Measurements from ENCODE around the gene PANX1. TPM values are rescaled to one million over a fixed set of nuclear protein-coding genes. Genes with fewer than 3 reads are reported as not detected.

PANX1 gene
- total and polyA plus RNA-seq, 8 donors: 2.2 to 10.4 (median 5.1) TPM

DNA sequence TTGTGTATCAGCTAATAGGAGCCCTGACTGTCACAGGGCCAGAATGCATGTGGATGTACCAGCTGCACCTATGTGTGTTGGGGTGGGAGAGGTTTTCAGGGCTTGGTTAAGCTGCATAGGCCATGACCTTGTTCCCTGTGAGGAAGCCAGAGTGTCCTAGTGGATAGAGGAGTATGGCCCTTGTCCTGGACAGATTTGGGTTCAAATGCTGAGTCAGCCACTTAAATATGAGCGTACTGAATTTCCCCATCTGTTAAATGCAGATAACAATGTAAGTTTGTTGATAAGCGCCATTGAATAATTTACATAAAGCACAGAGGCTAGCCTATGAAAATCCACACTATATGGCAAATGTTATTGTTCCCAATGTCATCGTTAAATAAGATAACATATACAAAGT, 74.4 kb downstream of the PANX1 start:
- Histone ChIP-seq H3K27me3 (no peaks in the 10 kb centered on the region), H3K4me1 (no peaks in the 10 kb centered on the region), H3K9me3 (peaks cover 0 to 3% (median 0%) of the 10 kb centered on the region in 4 donors), H3K27ac (no peak overlapping the region), H3K36me3 (no peaks in the 10 kb centered on the region), H3K4me3 (no peak overlapping the region)
- DNase-seq (no peak), ATAC-seq (no peak), FAIRE-seq (no peak)
- WGBS, 2 donors: 77 to 82% methylated on average over 3 of the region's 3 CpGs
- TF ChIP-seq, protein P1, sequence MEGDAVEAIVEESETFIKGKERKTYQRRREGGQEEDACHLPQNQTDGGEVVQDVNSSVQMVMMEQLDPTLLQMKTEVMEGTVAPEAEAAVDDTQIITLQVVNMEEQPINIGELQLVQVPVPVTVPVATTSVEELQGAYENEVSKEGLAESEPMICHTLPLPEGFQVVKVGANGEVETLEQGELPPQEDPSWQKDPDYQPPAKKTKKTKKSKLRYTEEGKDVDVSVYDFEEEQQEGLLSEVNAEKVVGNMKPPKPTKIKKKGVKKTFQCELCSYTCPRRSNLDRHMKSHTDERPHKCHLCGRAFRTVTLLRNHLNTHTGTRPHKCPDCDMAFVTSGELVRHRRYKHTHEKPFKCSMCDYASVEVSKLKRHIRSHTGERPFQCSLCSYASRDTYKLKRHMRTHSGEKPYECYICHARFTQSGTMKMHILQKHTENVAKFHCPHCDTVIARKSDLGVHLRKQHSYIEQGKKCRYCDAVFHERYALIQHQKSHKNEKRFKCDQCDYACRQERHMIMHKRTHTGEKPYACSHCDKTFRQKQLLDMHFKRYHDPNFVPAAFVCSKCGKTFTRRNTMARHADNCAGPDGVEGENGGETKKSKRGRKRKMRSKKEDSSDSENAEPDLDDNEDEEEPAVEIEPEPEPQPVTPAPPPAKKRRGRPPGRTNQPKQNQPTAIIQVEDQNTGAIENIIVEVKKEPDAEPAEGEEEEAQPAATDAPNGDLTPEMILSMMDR (IDR thresholded peaks at IDR 0.05): no peak
- intact Hi-C loops (cut with DNase I): no loop called here

DNA sequence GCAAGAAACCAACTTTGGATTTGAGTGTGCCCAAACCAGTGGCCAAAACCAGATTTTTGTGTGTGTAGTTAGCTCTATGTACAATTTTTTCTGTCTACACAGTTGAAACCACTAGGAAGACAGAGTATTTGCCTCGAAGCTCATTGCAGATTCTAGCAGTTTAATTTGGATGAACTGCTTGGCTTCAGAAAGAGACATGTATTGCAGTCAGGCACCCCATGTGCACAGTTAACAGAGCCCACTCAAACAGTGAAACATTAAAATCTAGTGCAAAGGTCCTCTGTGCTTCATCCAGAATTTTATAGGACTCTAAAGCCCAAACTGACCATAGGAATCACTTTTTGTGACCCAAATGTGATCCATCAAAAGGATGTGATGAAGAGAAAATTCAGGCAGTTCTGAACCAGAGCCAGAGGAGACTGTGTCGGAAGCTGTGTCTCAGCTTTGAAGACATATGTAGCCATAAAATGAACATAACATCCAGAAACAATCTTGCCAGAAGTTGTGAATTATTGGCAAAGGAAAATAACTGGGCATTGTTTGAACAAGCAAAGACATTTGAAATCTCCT, 82.7 kb downstream of the PANX1 start:
- Histone ChIP-seq H3K9me3 (peaks cover 0 to 3% (median 0%) of the 10 kb centered on the region in 4 donors), H3K4me3 (no peak overlapping the region), H3K27ac (no peak overlapping the region), H3K36me3 (no peaks in the 10 kb centered on the region), H3K27me3 (no peaks in the 10 kb centered on the region), H3K4me1 (no peaks in the 10 kb centered on the region)
- intact Hi-C loops (cut with DNase I): no loop called here
- ATAC-seq (no peak), FAIRE-seq (no peak), DNase-seq (no peak)
- 61 to 77% methylated on average over 2 of the region's 2 CpGs for WGBS, 2 donors
- TF ChIP-seq, protein P1 (IDR thresholded peaks at IDR 0.05): no peak

DNA sequence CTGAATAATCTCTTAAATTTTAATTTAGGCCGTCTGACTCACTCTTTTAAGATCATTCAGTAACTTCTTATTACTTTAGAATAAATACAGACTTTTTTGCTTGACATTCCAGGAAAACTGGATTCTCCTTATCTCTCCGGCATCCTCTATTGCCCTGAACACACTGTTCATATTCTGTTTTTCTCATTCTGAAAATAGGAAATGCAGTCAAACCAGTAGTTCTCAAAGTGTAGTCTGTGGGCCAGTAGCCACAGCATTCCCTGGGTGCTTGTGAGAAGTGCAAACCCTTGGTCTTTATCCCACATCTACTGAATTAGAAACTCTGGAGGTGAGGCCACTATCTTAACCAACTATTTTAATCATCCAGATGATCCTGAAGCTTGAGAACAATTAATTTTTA, 84.3 kb downstream of the PANX1 start:
- TF ChIP-seq, protein P1 (IDR thresholded peaks at IDR 0.05): no peak
- FAIRE-seq (no peak), ATAC-seq (no peak), DNase-seq (no peak)
- Histone ChIP-seq H3K27me3 (no peaks in the 10 kb centered on the region), H3K4me1 (no peaks in the 10 kb centered on the region), H3K9me3 (peaks cover 0 to under 1% (median 0%) of the 10 kb centered on the region in 4 donors), H3K36me3 (no peaks in the 10 kb centered on the region), H3K4me3 (no peak overlapping the region), H3K27ac (no peak overlapping the region)
- intact Hi-C loops (cut with DNase I): no loop called here
- WGBS, 2 donors: 55 to 64% methylated on average over 2 of the region's 2 CpGs

DNA sequence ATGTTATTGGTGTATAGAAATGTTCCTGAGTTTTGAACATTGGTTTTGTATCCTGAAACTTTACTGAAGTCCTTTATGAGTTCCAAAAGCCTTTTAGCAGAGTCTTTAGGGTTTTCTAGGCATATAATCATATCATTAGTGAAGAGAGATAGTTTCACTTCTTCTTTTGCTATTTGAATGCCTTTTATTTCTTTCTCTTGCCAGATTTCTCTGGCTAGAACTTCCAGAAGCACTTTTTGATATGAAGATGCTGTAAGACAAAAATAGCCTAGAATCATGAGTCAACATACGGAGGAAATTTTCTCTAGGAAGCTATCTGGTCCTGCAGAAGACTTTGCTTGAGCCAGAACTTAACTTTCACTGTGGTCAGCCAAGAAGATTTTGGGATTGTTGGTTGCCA, 89.1 kb downstream of the PANX1 start:
- H3K4me3 ChIP-seq: no peak overlapping the region
- no peak for DNase-seq
- no peaks in the 10 kb centered on the region for H3K36me3 ChIP-seq
- no peaks in the 10 kb centered on the region for H3K27me3 ChIP-seq
- H3K27ac ChIP-seq: no peak overlapping the region
- 66 to 86% methylated on average over 1 of the region's 1 CpG for WGBS, 2 donors
- TF ChIP-seq, protein P1 (IDR thresholded peaks at IDR 0.05): no peak
- H3K9me3 ChIP-seq: no peaks in the 10 kb centered on the region
- intact Hi-C loops (cut with DNase I): no loop called here
- no peaks in the 10 kb centered on the region for H3K4me1 ChIP-seq
- no peak for ATAC-seq
- FAIRE-seq: no peak

DNA sequence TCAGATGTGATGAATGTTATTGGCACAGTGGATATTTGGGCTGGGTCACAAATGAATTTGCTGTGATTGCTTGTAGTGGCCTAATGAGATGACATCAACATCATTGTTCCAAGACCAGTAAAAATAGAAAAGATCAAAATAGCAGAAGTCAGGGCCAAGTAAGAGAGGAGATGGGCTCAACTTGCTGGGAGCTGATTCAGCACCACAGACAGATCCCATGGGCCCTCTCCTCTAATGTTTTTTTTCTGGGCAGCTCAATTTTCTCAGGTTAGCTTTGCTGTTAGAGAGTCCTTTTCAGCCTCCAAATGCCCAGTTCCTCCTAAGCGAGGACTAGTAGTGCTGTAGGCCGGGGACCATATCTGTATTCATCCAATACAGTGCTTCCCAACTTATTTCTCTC, 89.7 kb downstream of the PANX1 start:
- H3K4me3 ChIP-seq: no peak overlapping the region
- H3K9me3 ChIP-seq: no peaks in the 10 kb centered on the region
- FAIRE-seq (no peak), ATAC-seq (no peak), DNase-seq (no peak)
- intact Hi-C loops (cut with DNase I): no loop called here
- TF ChIP-seq, protein P1 (IDR thresholded peaks at IDR 0.05): no peak
- H3K4me1 ChIP-seq: no peaks in the 10 kb centered on the region
- WGBS, 2 donors: 85 to 89% methylated on average over 2 of the region's 2 CpGs
- no peaks in the 10 kb centered on the region for H3K36me3 ChIP-seq
- H3K27ac ChIP-seq: no peak overlapping the region
- no peaks in the 10 kb centered on the region for H3K27me3 ChIP-seq
